HG03025 (cell line): ENCODE results near the gene GSN.

Experiments
- ATAC-seq: cut with Tn5 transposase; IDR thresholded peaks from one replicate; pipeline ENCODE4 v1.9.1; 2021; ENCODE audit warnings: mild to moderate bottlenecking, moderate library complexity; ENCODE audit not compliant: unreplicated experiment, low FRiP score

Gene GSN

DNA sequence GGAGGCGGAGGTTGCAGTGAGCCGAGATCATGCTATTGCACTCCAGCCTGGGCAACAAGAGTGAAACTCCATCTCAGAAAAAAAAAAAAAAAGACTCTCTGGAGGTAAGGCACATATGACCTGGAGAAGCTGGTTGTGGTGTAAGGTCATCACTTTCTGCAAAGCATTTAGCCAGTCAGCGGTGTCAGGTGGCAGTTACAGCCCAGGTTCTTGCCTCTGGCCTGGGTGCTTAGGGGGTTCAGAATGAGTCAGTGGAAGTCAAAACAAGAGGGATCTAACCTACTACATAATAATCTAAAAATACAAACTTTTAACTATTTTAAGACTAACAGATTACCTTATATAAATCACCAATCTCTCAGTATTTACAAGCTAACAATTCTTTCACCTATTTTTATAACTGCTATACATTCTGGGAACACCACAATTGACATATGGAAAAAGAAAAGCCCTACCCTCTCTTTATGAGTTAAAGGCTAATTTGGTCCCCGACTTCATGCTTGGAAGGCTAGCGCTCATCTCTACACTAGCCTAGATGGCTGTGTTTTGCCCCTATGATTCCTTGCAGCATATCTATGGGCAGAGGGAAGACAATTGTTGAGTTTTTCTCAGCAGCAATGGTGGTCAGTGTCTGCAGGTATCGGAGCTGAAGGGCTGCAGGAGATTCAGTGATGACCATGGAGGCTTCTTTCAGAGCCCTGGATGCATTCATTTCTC, 72.9 kb downstream of the GSN start:
- no peak for ATAC-seq

DNA sequence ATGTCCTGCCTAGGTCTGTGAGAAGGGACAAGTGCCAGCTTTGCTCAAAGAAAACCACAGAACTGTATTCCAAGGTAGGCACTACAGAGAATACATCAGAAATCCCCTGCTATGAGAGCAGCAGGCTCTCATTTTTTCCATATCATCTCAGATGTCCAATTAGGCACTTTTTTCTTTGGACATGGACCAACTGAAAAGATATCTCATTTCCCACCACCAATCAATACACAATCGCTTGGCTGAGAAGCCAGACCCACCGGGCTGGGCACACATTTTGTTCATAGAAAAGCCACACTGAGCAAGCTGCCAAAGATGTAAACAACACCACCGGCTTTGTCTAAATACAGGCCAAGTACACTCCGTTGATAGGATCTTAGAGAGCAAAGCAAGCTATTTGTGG, 76.2 kb downstream of the GSN start:
- no peak for ATAC-seq

DNA sequence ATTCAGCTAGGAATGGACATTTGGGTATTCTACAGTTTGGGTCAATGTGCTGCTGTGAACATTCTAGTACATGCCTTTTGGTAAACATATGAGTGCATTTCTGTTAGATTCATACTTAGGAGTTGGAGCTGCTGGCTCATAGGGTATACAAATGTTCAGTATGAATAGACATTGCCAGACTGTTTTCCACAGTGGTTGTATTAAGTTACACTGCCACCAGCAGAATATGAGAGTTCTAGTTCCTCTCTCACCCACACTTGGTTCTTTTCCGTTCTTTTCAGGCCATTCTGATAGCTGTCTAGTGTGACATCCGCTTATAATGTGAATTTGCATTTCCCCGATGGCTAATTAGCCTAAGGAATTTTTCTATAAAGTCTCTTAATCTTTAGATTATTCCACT, 77.1 kb downstream of the GSN start:
- ATAC-seq = no peak

DNA sequence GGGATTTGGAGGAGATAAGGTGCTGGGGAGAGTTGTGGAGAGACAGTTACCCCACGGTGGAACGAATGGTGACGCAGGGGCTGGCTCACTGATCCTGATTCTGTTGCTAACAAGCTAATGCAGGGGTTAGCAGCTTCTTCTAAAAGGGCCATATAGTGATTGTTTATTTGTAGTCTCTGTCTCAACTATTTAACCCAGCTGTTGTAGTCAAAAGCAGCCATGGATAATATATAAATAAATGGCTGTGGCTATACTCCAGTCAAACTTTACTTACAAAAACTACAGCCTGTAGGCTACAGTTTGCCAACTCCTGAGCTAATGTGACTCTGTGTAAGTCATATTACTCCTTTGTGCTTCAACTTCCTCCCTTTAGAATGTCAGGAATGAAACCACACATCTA, 80.3 kb downstream of the GSN start:
- no peak for ATAC-seq

DNA sequence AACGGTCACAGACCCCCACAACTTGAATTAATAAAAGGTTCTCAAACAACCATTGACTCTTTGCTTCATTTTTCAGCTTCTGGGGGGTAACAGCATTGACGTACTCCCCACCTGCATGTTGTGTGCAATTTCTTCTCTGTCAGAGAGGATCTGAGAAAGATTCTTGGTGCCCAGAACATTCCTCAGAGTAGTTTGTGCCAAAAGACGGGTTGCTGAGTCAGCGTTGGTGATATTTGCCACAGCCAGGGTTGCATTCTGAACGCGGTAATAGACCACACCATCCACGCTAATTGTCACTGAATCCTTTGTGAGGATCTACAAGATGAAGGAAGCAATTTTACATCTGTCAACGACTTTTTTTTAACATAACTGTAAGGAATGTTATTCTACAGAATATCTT, 81.0 kb downstream of the GSN start:
- no peak for ATAC-seq

DNA sequence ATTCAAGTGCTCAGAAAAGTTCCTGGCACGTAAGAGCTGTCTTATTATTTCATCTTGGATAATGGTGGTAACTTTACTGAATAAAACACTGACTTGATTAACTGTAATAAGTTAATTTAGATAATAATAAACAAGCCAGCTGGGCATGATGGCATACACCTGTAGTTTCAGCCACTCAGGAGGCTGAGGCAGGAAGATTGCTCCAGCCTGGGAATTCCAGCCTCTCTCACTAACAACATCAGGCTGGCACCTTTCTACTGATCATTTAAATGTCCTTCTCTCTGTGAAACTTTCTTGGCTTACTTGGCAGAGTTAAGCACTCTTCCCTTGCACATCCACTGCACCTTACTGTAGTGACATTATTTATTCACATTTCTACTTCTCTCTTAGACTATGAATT, 82.1 kb downstream of the GSN start:
- ATAC-seq = no peak

DNA sequence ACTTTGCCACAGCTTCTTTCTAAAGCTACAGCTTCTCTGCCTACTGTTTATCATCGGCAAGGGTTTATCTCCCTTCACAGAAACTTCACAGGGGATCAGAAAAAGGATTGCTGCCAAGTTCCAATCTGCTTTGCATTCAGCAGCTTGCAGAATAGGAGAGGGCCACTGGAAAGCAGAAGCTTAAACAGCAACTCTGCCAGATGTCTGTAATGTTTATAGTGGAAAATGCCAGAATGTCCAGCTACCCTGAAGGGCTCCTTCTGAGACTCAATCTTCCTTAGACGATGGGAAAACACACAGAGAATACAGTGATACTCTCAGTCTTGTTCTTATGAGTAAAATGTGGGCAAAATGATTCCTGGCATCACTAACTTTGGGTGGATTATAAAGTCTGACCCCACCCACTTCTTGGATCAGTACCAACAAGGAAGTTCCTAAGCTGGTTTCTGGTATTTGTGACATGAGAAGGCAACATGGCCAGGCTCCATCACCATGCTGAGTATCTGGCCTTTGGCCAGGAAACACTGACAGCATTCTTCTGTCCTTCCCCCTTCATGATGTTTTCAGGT, 83.1 kb downstream of the GSN start:
- ATAC-seq = no peak

DNA sequence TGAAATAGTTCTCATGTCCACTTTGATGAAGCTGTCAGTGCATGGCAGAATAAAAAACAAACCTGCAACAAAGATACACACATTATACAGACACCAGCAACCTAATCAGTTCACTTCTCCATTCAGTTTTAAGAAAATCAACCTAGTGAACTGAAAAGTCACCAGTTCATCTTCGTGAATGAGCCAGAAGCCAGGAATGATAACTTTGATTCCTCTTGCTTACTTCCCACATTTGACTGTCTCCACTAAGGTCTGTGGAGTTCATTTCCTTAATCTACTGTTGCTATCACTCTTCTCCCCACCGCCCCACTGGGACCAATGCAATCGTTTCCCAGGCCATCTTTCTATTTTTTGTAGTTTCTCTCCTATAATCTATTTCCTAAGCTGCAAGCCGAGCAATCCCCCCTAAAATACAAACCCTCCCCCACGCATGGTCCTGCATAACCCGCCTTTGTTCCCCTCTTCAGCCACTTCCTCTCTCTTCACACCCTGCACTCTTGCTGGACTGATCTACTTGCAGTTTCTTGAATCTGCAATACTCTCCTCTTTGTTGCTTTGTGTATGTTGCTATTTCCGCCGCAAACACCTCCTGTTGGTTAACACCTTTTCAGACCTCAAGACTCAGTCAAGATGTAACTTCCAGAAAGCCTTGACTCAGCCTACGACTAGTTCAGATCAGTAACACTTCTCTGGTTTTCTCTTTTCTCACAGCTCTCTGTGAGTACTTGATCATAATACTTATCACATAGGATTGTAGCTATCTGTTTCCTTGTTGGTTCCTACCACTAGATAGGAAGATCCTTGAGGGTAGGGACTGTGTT, 85.5 kb downstream of the GSN start:
- ATAC-seq = no peak

DNA sequence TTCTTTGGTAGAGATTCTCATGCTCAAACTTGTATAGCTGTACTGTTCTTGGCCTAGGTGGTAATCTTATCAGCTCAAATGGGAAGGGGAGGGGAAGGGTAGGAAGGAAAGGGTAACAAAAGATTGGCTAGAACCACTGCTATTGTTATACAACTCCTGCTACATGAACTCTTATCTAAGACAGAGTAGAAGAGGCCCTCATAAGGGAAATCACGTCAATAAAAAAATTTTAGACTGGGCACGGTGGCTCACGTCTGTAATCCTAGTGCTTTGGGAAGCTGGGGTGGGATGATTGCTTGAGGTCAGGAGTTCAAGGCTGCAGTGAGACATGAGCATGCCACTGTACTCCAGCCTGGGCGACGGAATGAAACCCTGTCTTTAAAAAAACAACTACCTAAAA, 86.2 kb downstream of the GSN start:
- no peak for ATAC-seq

DNA sequence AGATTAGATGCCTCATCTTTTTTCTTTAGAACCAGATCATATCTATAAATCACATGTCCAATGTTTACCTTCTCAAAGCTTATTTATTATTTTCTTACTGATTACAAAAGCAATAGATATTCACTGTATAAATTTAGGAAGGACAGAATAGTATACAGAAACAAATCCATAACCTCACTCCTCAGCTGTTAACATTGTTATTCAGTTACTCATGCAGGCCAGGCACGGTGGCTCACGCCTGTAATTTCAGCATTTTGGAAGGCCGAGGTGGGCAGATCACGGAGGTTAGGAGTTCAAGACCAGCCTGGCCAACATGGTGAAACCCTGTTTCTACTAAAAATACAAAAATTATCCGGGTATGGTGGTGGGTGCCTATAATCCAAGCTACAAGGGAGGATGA, 86.8 kb downstream of the GSN start:
- no peak for ATAC-seq

DNA sequence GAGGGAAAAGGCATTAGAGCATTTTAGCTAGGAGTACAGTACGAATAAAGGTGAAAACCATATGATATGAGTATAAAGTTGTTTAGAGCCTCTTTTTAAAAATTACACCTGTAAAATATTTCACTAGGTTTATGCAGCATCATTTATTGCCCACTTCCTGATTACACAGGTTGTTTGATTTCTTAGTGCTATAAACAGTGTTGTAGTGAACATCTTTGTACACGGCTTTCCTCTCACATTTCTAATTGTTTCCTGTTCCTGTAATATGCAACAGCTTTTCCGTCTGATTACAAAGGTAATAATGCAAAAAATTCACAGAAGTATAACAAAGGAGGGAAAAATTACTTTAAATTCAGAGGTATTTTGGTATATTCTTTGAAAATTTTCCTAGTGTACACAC, 89.0 kb downstream of the GSN start:
- ATAC-seq = no peak

DNA sequence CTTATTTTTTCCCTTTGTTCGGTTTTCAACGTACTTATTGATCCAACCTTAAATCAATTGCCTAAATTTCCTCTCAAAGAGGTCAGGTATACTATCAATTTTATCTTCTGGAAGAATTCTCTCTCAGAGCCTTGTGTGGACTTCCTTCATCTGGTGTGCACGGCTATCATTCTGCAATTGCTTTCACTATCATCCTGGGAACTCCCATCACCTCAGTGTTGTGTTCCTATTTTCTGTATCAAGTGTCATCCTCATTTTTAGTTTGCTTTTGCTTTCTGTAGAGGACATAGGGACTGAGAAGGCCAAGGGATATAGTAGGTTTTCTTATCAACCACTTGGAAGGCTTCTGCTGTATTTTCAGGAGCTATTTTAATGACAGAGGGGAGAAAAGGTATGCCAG, 90.8 kb downstream of the GSN start:
- no peak for ATAC-seq

DNA sequence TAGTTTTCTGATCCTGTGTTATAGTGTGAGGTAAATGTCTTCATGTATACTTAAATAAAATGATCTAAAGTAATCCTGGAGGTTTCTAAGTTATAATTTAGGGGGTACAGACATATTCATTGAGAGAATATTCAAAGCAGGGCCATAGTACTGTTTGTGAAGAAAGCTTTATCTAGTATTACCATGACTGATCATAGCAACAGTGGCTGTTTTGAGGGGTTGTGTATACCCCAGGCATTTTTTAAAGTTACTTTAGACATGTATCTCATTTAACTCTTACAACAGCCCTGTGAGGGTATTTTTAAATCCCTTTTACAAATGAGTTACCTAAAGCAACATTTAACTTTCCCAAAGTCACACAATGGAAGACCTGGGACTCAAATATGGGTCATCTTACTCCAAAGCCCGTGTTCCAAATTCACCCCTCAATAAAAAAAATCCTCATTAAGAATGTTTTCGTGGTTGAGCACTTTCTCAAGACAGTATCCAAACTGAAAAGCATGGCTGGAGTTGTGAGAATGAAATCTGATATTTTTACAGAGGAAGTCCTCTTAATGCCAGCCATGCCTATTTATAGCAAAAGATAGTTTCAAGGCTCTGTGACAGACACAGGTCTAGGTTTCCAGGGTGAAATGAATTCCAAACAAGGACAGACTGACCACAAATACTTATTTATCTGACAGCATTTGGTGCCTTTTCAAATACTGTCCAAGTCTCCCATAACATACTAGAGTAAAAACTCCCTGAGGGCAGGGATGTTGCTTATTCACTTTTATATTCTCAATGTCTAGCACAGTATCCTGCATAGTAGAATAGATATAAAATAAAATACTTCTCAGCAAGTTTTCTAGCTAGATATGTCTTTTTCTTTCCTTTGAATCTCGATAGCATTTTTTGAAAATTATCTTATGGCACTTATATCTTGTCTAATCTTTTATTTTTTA, 91.7 kb downstream of the GSN start:
- ATAC-seq = no peak

DNA sequence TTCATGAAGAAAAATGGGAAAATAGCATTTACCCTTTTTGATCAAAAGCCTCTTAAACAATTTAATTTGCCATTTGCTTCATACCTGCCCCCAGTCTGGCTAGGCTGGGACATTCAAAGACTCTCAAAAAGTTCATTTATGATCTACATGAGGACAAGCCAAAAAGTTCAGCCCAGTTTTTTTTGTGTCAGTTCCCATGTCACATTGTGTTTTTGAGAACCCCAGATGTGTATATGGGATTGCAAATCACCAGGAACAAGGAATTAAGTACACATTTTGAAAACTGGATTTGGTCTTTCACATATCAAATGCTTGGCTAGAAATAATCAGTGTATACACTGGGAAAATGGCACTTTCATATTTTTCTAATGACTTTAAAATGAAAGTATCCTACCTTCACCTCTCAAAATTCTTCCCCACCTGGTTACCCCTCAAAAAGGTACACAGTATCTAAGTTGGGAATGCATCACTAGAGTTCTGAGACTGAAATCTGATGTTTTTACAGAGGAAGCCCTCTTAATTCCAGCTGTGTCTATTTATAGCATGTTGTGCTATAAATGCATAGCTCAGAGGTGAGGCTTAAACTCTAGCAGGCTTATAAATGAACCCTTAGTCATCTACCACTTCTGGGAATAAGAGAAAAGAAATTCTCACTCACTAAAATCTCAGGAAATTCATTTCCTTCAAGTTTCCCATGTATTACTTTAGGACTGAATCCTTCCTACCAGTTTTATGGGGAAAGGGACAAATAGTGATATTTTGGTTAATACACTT, 92.8 kb downstream of the GSN start:
- no peak for ATAC-seq

DNA sequence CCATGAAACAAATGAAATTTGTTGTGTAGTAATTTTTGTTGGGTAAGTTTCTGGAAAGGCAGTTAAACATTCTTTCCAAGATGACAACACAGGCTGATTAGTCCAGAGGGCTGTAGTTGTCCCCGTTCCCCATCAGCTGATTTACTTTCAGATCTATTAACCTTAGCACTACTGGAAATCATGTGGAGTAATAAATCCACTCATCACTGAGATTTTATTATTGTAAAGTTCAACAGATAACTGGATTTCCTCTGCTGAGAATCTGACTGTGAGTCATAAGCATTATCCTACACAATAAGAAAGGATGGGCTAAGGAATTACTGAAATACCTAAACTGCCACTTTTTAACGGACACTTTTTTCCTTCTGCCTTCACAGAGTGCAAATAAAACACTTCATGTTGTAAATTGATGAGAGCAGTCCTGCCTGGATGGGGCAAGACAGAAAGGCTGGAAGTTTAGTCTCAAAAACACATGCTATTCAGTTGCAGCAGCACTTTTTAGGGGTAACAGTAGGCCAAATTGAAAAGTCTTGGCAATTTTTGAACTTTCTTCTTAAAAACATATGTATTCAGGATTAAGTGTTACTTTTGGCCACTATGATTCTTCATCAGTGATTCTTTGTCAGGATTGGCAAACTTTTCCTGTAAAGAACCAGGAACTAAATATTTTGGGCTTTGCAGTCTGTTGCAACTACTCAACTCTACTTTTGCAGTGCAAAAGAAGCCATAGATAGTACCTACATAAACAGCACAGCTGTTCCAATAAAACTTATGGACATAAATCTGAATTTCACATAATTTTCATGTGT, 95.1 kb downstream of the GSN start:
- no peak for ATAC-seq

DNA sequence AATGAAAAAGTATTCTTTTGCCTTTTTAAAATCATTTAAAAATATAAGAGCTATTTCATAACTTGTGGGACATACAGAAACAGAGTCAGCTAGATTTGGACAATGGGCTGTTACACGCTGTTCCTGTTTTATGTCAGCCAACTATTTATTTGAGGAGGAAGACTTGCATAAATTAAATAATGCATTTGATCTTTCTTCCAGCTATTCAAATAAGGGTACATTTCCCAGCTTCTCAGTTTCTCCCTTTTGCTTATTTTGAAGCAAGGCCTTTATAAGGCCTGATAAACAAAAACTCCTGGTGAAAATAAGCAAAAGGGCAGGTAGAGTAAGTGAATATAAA, 95.6 kb downstream of the GSN start:
- no peak for ATAC-seq

DNA sequence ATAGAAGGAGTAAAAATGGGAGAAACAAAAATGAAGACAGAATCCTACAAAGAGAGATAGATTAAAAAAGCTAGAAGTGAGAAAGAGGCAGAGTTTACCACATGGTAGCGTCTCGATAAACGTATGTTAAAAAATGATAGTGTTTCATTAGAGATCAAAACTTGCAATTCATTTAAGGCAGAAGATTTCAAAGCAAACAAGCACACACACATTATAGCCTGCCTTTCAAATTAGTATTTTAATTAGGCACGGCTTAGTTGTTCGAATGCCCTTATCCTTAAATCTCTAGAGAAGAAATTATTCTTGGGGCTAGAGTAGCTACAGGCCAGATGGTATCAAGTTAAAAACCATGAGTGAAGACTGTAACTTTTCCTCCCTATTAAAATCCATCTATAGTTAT, 96.1 kb downstream of the GSN start:
- no peak for ATAC-seq

DNA sequence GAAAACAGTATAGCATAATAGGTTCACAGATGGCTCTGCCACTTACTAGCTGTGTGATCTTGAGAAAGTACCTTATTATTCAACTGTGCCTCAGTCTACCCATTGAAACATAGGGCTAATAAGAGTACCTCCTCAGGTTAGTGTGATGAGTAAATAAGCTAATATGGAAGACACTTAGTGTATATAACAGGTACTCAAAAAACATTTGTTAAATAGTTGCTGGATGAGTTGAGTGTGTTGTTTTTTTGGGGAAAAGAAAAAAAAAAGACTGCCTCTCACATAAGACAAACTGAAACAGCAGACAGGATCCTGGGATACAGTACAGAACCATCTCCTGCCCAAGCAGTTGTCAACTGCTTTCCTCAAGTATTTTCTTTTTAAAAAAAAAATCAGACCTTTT, 96.9 kb downstream of the GSN start:
- ATAC-seq = no peak

DNA sequence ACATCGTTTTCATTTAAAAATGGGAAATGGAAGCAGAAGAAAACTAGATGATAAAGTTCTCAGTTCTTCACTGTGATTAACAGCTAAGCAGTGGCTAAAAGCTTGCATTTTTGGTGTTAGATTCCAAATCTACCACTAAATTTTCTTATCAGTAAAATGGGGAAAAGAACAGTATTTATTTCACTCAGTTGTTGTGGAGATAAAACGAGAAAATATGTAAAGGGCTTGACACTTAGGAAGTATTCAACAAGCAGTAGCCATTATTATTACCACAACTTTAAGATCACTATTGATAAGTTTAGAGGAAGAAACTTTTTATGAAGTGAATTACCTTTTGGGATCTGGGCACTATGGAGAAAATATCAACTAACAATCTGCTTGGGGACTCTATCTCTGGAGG, 97.6 kb downstream of the GSN start:
- no peak for ATAC-seq
